ENCODE data around the gene CCNA2.

- TF ChIP-seq USF2 (IDR thresholded peaks at IDR 0.05), result no peak
- TF ChIP-seq BHLHE40 (IDR thresholded peaks at IDR 0.05; ENCODE audit: low read depth, low read length), result no peak
- TF ChIP-seq RFX5 (IDR thresholded peaks at IDR 0.05), result no peak
- TF ChIP-seq HOXA7 (CRISPR knock-in tag; IDR thresholded peaks at IDR 0.05), result no peak
- no peak for TF ChIP-seq HDAC2 (IDR thresholded peaks at IDR 0.05)
- TF ChIP-seq JUN (IDR thresholded peaks at IDR 0.05), result no peak
- no peak for TF ChIP-seq CTCF (IDR thresholded peaks at IDR 0.05)
- no peak for TF ChIP-seq RNF2 (IDR thresholded peaks at IDR 0.05; ENCODE audit: borderline replicate concordance, low read depth)
Measured at GRCh38 chr4:121814756-121815155, 8.9 kb downstream of the CCNA2 start.

All from A549 (cell line).